SK-N-SH (cell line): Measurements from ENCODE around the gene EMP2.

ENCODE experiments used
- CHD2 ChIP-seq: fragments of 150-350 bp; IDR thresholded peaks from 2 replicates; pipeline ENCODE4 v1.6.1; 2018; ENCODE audit warnings: low read length; ENCODE audit not compliant: partially characterized antibody
- CTCF ChIP-seq: fragments of 200-600 bp; sonication (generic); IDR thresholded peaks from 2 replicates; pipeline ENCODE4 v1.6.1; 2017; ENCODE audit warnings: antibody characterized with exemption, mild to moderate bottlenecking, moderate library complexity
- EP300 ChIP-seq, 2 experiments: IDR thresholded peaks; 2 replicates each; pipeline versions ENCODE4 v1.4.0 to v1.6.1; 2012; ENCODE audit warnings: borderline replicate concordance in 1 of 2, low read depth in 1 of 2, low read length in 1 of 2
- FOXM1 ChIP-seq: IDR thresholded peaks from 2 replicates; pipeline ENCODE4 v1.4.0; 2012; ENCODE audit warnings: low read depth, mild to moderate bottlenecking
- POLR2AphosphoS5 ChIP-seq: IDR thresholded peaks from 2 replicates; pipeline ENCODE4 v1.6.1; 2012; ENCODE audit warnings: low read depth, low read length
- RFX5 ChIP-seq: IDR thresholded peaks from 2 replicates; pipeline ENCODE4 v1.6.1; 2012; ENCODE audit warnings: mild to moderate bottlenecking, improper control_type of control experiment, low read length
- SMC3 ChIP-seq: IDR thresholded peaks from 2 replicates; pipeline ENCODE4 v1.6.1; 2012; ENCODE audit warnings: low read depth, low read length, improper control_type of control experiment
- TCF12 ChIP-seq: IDR thresholded peaks from 2 replicates; pipeline ENCODE4 v1.4.0; 2012
- USF2 ChIP-seq: fragments of 150-350 bp; IDR thresholded peaks from 2 replicates; pipeline ENCODE4 v1.6.1; 2017; ENCODE audit warnings: antibody characterized with exemption, low read length, low read depth, borderline replicate concordance
- ZBTB33 ChIP-seq: IDR thresholded peaks from 2 replicates; pipeline ENCODE4 v1.4.0; 2012; ENCODE audit warnings: low read depth, borderline replicate concordance

GRCh38 chr16:10543231-10543977, 37.0 kb downstream of the EMP2 start:
- TF ChIP-seq CTCF: no peak
- no peak for TF ChIP-seq ZBTB33
- no peak for TF ChIP-seq FOXM1
- TF ChIP-seq TCF12: no peak
- TF ChIP-seq RFX5: no peak
- TF ChIP-seq USF2: no peak
- no peak for TF ChIP-seq POLR2AphosphoS5
- TF ChIP-seq SMC3: no peak
- no peak for TF ChIP-seq CHD2
- no peak for TF ChIP-seq EP300 (IDR thresholded peaks at IDR 0.05; ENCODE audit: borderline replicate concordance in 1 of 2, low read depth in 1 of 2, low read length in 1 of 2)
